HepG2 (cell line): ENCODE results near the gene AGXT. TPM values are rescaled to one million over a fixed set of nuclear protein-coding genes. Genes with fewer than 3 reads are reported as not detected.
A peak's percentile ranks its signal among the peaks of the same experiment; 100 is the strongest.

ENCODE experiments used
- CBX2 ChIP-seq, 2 experiments: fragments of 200-600 bp in 1 of 2; sonication (generic); formaldehyde crosslinking in 1 of 2; IDR thresholded peaks; 2 replicates each; pipeline versions ENCODE4 v1.7.0 to v1.8.1; 2018 to 2022; ENCODE audit warnings: low read depth in 2 of 2, low read length in 1 of 2, mild to moderate bottlenecking in 1 of 2, missing genetic modification reagents in 1 of 2
- CHD4 ChIP-seq: fragments of 200-600 bp; sonication (generic); IDR thresholded peaks from 2 replicates; pipeline ENCODE4 v1.7.0; 2017; ENCODE audit warnings: mild to moderate bottlenecking, low read length, borderline replicate concordance
- EHMT2 ChIP-seq: fragments of 200-600 bp; sonication (generic); IDR thresholded peaks from 2 replicates; pipeline ENCODE4 v1.7.0; 2017; ENCODE audit warnings: antibody characterized with exemption, low read depth, low read length, borderline replicate concordance
- GATAD1 ChIP-seq: IDR thresholded peaks from 2 replicates; pipeline ENCODE4 v1.6.1; 2016; ENCODE audit warnings: missing genetic modification reagents, missing compliant biosample characterization
- HNRNPLL ChIP-seq: fragments of 200-400 bp; formaldehyde crosslinking; IDR thresholded peaks from 2 replicates; pipeline ENCODE4 v1.6.1; 2017; ENCODE audit warnings: mild to moderate bottlenecking, low read depth, low read length; ENCODE audit not compliant: poor library complexity, severe bottlenecking
- IRX3 ChIP-seq: sonication (generic); formaldehyde crosslinking; IDR thresholded peaks from 2 replicates; pipeline ENCODE4 v1.8.1; 2023; ENCODE audit warnings: mild to moderate bottlenecking, low read depth, missing genetic modification reagents, borderline replicate concordance
- KDM5B ChIP-seq: sonication (generic); formaldehyde crosslinking; IDR thresholded peaks from 2 replicates; pipeline ENCODE4 v1.4.0; 2020; ENCODE audit warnings: missing genetic modification reagents, mild to moderate bottlenecking, borderline replicate concordance
- NPAS2 ChIP-seq: sonication (generic); formaldehyde crosslinking; IDR thresholded peaks from 2 replicates; pipeline ENCODE4 v1.8.0; 2022; ENCODE audit warnings: mild to moderate bottlenecking, missing genetic modification reagents, borderline replicate concordance
- PITX1 ChIP-seq: sonication (generic); formaldehyde crosslinking; IDR thresholded peaks from 2 replicates; pipeline ENCODE4 v1.5.1; 2020; ENCODE audit warnings: mild to moderate bottlenecking, missing genetic modification reagents
- PLRG1 ChIP-seq: fragments of 450-650 bp; conservative IDR thresholded peaks from 2 replicates; pipeline ENCODE4 v1.6.1; 2016
- RAD21 ChIP-seq: fragments of 450-650 bp; formaldehyde crosslinking; IDR thresholded peaks from 2 replicates; pipeline ENCODE4 v1.5.0; 2020; ENCODE audit warnings: mild to moderate bottlenecking
- SALL1 ChIP-seq: sonication (generic); formaldehyde crosslinking; IDR thresholded peaks from 2 replicates; pipeline ENCODE4 v1.8.0; 2022; ENCODE audit warnings: mild to moderate bottlenecking, missing genetic modification reagents
- SP4 ChIP-seq: sonication (generic); formaldehyde crosslinking; IDR thresholded peaks from 2 replicates; pipeline ENCODE4 v1.8.1; 2023; ENCODE audit warnings: mild to moderate bottlenecking, missing genetic modification reagents
- TAF15 ChIP-seq: fragments of 200-400 bp; formaldehyde crosslinking; IDR thresholded peaks from one replicate; pipeline ENCODE4 v1.6.1; 2018; ENCODE audit warnings: mild to moderate bottlenecking, low read depth, low read length; ENCODE audit not compliant: poor library complexity, severe bottlenecking
- TSC22D2 ChIP-seq: sonication (generic); formaldehyde crosslinking; IDR thresholded peaks from 2 replicates; pipeline ENCODE4 v1.5.1; 2020; ENCODE audit warnings: missing genetic modification reagents, mild to moderate bottlenecking, borderline replicate concordance
- ZBTB21 ChIP-seq: sonication (generic); formaldehyde crosslinking; IDR thresholded peaks from 2 replicates; pipeline ENCODE4 v1.4.0; 2020; ENCODE audit warnings: missing genetic modification reagents
- ZFP36L2 ChIP-seq: sonication (generic); formaldehyde crosslinking; IDR thresholded peaks from 2 replicates; pipeline ENCODE4 v1.4.0; 2020; ENCODE audit warnings: missing genetic modification reagents
- ZFX ChIP-seq: sonication (generic); formaldehyde crosslinking; IDR thresholded peaks from 2 replicates; pipeline ENCODE4 v1.4.0; 2020; ENCODE audit warnings: mild to moderate bottlenecking, low read depth, missing genetic modification reagents, moderate library complexity
- ZNF292 ChIP-seq: sonication (generic); formaldehyde crosslinking; IDR thresholded peaks from 2 replicates; pipeline ENCODE4 v1.8.1; 2022; ENCODE audit warnings: mild to moderate bottlenecking, low read depth, missing genetic modification reagents, borderline replicate concordance
- ZNF460 ChIP-seq: sonication (generic); formaldehyde crosslinking; IDR thresholded peaks from 2 replicates; pipeline ENCODE4 v1.5.1; 2020; ENCODE audit warnings: missing genetic modification reagents, mild to moderate bottlenecking, borderline replicate concordance
- ZNF468 ChIP-seq: sonication (generic); formaldehyde crosslinking; IDR thresholded peaks from 2 replicates; pipeline ENCODE4 v1.8.0; 2022; ENCODE audit warnings: mild to moderate bottlenecking, moderate library complexity, missing genetic modification reagents
- ZNF496 ChIP-seq: sonication (generic); formaldehyde crosslinking; IDR thresholded peaks from 2 replicates; pipeline ENCODE4 v1.8.1; 2023; ENCODE audit warnings: mild to moderate bottlenecking, moderate library complexity, missing genetic modification reagents; ENCODE audit not compliant: insufficient replicate concordance
- ZNF629 ChIP-seq: sonication (generic); formaldehyde crosslinking; conservative IDR thresholded peaks from 2 replicates; pipeline ENCODE4 v1.5.0; 2020; ENCODE audit warnings: missing genetic modification reagents
- ZNF652 ChIP-seq: IDR thresholded peaks from 2 replicates; pipeline ENCODE4 v1.6.1; 2016; ENCODE audit warnings: low read depth, borderline replicate concordance
- ZNF703 ChIP-seq: sonication (generic); formaldehyde crosslinking; IDR thresholded peaks from 2 replicates; pipeline ENCODE4 v1.5.1; 2020; ENCODE audit warnings: missing genetic modification reagents, mild to moderate bottlenecking, moderate library complexity, borderline replicate concordance
- polyA plus RNA-seq, 8 experiments: library from polyadenylated mRNA; depleted of rRNA in 3 of 8; stranded (reverse) in 7 of 8; unstranded in 1 of 8; fragments of >200 nt; fragmentation: Illumina TruSeq in 4 of 8; extraction: Trizol in 4 of 8; gene quantifications; 2 replicates each; pipeline versions ENCODE4 v1.2.1 to v1.2.3, GENCODE V29; 2011 to 2016; ENCODE audit warnings: low read depth in 4 of 8, missing spikeins in 1 of 8, mixed read lengths in 1 of 8; ENCODE audit not compliant: insufficient read depth in 1 of 8
- total RNA-seq, 5 experiments: library from RNA; depleted of rRNA; stranded (reverse); fragments of >200 nt; fragmentation: Illumina TruSeq; extraction: Trizol; gene quantifications; 2 replicates each; pipeline ENCODE4 v1.2.3, GENCODE V29; 2016; ENCODE audit warnings: low read depth in 1 of 5
- TF ChIP-seq, protein P1 (sequence below): sonication (generic); formaldehyde crosslinking; IDR thresholded peaks from 2 replicates; pipeline ENCODE4 v1.4.0; 2020; ENCODE audit warnings: missing genetic modification reagents
- TF ChIP-seq, protein P2 (sequence below): conservative IDR thresholded peaks from 2 replicates; pipeline ENCODE4 v1.6.1; 2018; ENCODE audit warnings: missing genetic modification reagents
- TF ChIP-seq, protein P3 (sequence below): sonication (generic); formaldehyde crosslinking; IDR thresholded peaks from 2 replicates; pipeline ENCODE4 v1.4.0; 2020; ENCODE audit warnings: mild to moderate bottlenecking, missing genetic modification reagents

The AGXT gene
- total and polyA plus RNA-seq, 2 of the 13 experiments (the other 11 are each of a cell fraction or from before 2014, with no cell fraction given), result 41.9 to 96.1 TPM

DNA sequence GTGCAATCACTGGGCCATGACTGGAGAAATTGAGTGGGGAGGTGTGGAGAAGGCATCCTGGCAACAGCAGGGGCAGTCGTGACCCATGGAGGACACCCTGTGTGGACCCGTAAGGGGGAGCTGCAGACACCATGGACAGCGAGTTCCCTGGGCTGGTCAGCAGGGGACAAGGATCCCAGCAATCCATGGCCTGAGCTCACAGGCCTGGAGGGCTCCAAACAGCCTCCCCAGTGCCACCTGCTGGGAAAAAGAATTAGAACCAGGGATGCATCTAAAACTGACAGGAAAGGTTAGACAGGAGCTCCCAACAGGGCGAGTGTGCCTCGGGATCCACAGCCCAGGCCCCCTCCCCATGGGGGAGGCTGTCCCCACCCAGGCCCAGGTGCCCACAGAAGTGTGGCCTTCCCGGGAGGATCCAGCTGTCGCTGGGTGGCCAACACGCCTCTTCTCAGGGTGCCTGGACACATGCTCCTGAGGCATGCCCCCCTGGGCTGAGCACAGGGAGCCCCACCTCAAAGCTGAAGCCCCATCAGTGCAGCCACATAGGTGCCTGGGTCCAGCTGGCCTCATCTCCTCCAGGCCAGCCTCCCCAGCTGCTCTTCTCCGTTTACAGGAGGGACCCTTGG lies 28.1 kb upstream of the AGXT start (continued):
- TF ChIP-seq TAF15, result no peak
- peak; percentile 58; the same call in 1 of the 2 replicates for TF ChIP-seq KDM5B
- no peak for TF ChIP-seq ZBTB21 (CRISPR knock-in tag)
- TF ChIP-seq RAD21, result peak; percentile 92
- TF ChIP-seq SALL1 (CRISPR knock-in tag), result peak; percentile 80
- 0 out of 2 replicates have a peak, but pooled peaks have one; percentile 34 for TF ChIP-seq EHMT2
- TF ChIP-seq NPAS2, result no peak
- TF ChIP-seq CBX2 (IDR thresholded peaks at IDR 0.05; ENCODE audit: low read depth, low read length), result no peak
- TF ChIP-seq CBX2 (CRISPR knock-in tag; IDR thresholded peaks at IDR 0.05; ENCODE audit: low read depth), result no peak
- TF ChIP-seq ZNF703 (CRISPR knock-in tag), result no peak
- no peak for TF ChIP-seq HNRNPLL
- TF ChIP-seq, protein P1, sequence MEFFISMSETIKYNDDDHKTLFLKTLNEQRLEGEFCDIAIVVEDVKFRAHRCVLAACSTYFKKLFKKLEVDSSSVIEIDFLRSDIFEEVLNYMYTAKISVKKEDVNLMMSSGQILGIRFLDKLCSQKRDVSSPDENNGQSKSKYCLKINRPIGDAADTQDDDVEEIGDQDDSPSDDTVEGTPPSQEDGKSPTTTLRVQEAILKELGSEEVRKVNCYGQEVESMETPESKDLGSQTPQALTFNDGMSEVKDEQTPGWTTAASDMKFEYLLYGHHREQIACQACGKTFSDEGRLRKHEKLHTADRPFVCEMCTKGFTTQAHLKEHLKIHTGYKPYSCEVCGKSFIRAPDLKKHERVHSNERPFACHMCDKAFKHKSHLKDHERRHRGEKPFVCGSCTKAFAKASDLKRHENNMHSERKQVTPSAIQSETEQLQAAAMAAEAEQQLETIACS (CRISPR knock-in tag), result no peak
- TF ChIP-seq ZFX, result peak; percentile 60; the same call in 1 of the 2 replicates
- no peak for TF ChIP-seq ZFP36L2
- no peak for TF ChIP-seq ZNF652 (CRISPR knock-in tag)
- no peak for TF ChIP-seq ZNF496
- no peak for TF ChIP-seq PITX1 (CRISPR knock-in tag)
- TF ChIP-seq TSC22D2 (CRISPR knock-in tag), result peak; percentile 48; the same call in 1 of the 2 replicates
- no peak for TF ChIP-seq SP4 (CRISPR knock-in tag)
- TF ChIP-seq, protein P2, sequence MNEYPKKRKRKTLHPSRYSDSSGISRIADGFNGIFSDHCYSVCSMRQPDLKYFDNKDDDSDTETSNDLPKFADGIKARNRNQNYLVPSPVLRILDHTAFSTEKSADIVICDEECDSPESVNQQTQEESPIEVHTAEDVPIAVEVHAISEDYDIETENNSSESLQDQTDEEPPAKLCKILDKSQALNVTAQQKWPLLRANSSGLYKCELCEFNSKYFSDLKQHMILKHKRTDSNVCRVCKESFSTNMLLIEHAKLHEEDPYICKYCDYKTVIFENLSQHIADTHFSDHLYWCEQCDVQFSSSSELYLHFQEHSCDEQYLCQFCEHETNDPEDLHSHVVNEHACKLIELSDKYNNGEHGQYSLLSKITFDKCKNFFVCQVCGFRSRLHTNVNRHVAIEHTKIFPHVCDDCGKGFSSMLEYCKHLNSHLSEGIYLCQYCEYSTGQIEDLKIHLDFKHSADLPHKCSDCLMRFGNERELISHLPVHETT, result no peak
- TF ChIP-seq ZNF629 (CRISPR knock-in tag), result no peak
- TF ChIP-seq, protein P3, sequence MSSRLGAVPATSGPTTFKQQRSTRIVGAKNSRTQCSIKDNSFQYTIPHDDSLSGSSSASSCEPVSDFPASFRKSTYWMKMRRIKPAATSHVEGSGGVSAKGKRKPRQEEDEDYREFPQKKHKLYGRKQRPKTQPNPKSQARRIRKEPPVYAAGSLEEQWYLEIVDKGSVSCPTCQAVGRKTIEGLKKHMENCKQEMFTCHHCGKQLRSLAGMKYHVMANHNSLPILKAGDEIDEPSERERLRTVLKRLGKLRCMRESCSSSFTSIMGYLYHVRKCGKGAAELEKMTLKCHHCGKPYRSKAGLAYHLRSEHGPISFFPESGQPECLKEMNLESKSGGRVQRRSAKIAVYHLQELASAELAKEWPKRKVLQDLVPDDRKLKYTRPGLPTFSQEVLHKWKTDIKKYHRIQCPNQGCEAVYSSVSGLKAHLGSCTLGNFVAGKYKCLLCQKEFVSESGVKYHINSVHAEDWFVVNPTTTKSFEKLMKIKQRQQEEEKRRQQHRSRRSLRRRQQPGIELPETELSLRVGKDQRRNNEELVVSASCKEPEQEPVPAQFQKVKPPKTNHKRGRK (CRISPR knock-in tag), result no peak
- TF ChIP-seq ZNF468 (CRISPR knock-in tag), result no peak
- no peak for TF ChIP-seq ZNF460 (CRISPR knock-in tag)
- no peak for TF ChIP-seq PLRG1
- no peak for TF ChIP-seq IRX3 (CRISPR knock-in tag)
- no peak for TF ChIP-seq GATAD1
- no peak for TF ChIP-seq CHD4
- TF ChIP-seq ZNF292 (CRISPR knock-in tag), result no peak
